K562 (cell line): ENCODE results near the gene ZFAND3. TPM values are rescaled to one million over a fixed set of nuclear protein-coding genes. Genes with fewer than 3 reads are reported as not detected.

Source experiments
- ATAC-seq: fragments of 200-7000 bp; cut with Tn5 transposase; 3 replicates; pipeline ENCODE4 v1.9.1; 2020; ENCODE audit warnings: moderate library complexity
- BruUV-seq: library from RNA; stranded (reverse); fragments of 400-500 nt; replicated peaks from 2 replicates; lab custom pipeline; 2021; lab: Mats Ljungman, UMichigan
- CTCF ChIA-PET: fragments of 300-600 bp; formaldehyde crosslinking; extraction: SDS; loops from one replicate; lab custom pipeline; 2021; ENCODE audit warnings: low intra/inter-chr PET ratio; lab: Yijun Ruan, JAX
- POLR2A ChIA-PET: fragments of 300-600, 350-650 bp; sonication (Branson Sonifier 250); formaldehyde crosslinking; extraction: SDS; loops from one replicate; lab custom pipeline; 2021; ENCODE audit warnings: antibody characterized with exemption, inconsistent platforms; lab: Yijun Ruan, JAX
- DNase-seq, 4 experiments: peaks; one replicate each; pipeline versions ENCODE4 v3.0.0 to v3.0.0-alpha.2; 2011 to 2018; ENCODE audit warnings: low spot score in 3 of 4, mixed read lengths in 3 of 4; ENCODE audit errors: extremely low read depth in 1 of 4
- FAIRE-seq: peaks from 2 replicates; lab custom pipeline; 2011; peaks lifted over from hg19 to GRCh38; lab: Jason Lieb, UNC
- H2AFZ ChIP-seq: 2 replicates; pipeline ENCODE4 v1.6.0; 2011; ENCODE audit warnings: low read depth, low read length, control low read depth, inconsistent platforms
- H3K27ac ChIP-seq: fragments of 200-600 bp; 3 replicates; pipeline ENCODE4 v1.8.0; 2011; ENCODE audit warnings: low read depth, mild to moderate bottlenecking, control low read depth, inconsistent platforms, low read length, moderate library complexity, mixed read lengths; ENCODE audit errors: extremely low read depth
- H3K27me3 ChIP-seq, 2 experiments: fragments of 300-600 bp in 1 of 2; 2 replicates in 1 of 2; 3 replicates in 1 of 2; pipeline versions ENCODE4 v1.6.0 to v1.8.0; 2011; ENCODE audit warnings: inconsistent platforms in 2 of 2, low read length in 2 of 2, mild to moderate bottlenecking in 1 of 2, mixed read lengths in 1 of 2, moderate library complexity in 1 of 2; ENCODE audit not compliant: control insufficient read depth in 2 of 2, insufficient read depth in 2 of 2
- H3K36me3 ChIP-seq: fragments of 300-600 bp; 3 replicates; pipeline ENCODE4 v1.8.0; 2011; ENCODE audit warnings: mild to moderate bottlenecking, low read length, inconsistent platforms; ENCODE audit not compliant: control insufficient read depth, insufficient read depth
- H3K4me1 ChIP-seq, 2 experiments: fragments of 200-600 bp in 1 of 2; replicated peaks in 1 of 2; 2 replicates in 1 of 2; 3 replicates in 1 of 2; pipeline versions ENCODE4 v1.5.1 to v1.8.0; 2011; ENCODE audit warnings: inconsistent platforms in 2 of 2, low read length in 2 of 2, mild to moderate bottlenecking in 1 of 2, mixed read lengths in 1 of 2, moderate library complexity in 1 of 2; ENCODE audit not compliant: control insufficient read depth in 2 of 2, insufficient read depth in 2 of 2
- H3K4me2 ChIP-seq: 2 replicates; pipeline ENCODE4 v1.6.1; 2011; ENCODE audit warnings: low read length, control low read depth, inconsistent platforms, mixed read lengths; ENCODE audit not compliant: insufficient read depth
- H3K4me3 ChIP-seq: fragments of 200-600 bp; sonication (generic), shearing (Covaris generic); 2 replicates; pipeline ENCODE4 v1.5.1; 2016; ENCODE audit warnings: control low read depth, inconsistent platforms
- H3K79me2 ChIP-seq: fragments of 200-600 bp; 3 replicates; pipeline ENCODE4 v1.8.0; 2011; ENCODE audit warnings: low read length, inconsistent platforms; ENCODE audit not compliant: control insufficient read depth, insufficient read depth
- H3K9ac ChIP-seq, 2 experiments: 2 replicates each; pipeline versions ENCODE4 v1.6.0 to v1.6.1; 2011; ENCODE audit warnings: low read depth in 2 of 2, low read length in 2 of 2, control low read depth in 1 of 2, inconsistent platforms in 1 of 2, mild to moderate bottlenecking in 1 of 2, mixed read lengths in 1 of 2; ENCODE audit not compliant: insufficient read depth in 1 of 2
- H3K9me1 ChIP-seq: one replicate; pipeline ENCODE4 v1.6.0; 2011; ENCODE audit warnings: inconsistent platforms, mild to moderate bottlenecking, low read length, moderate library complexity; ENCODE audit not compliant: control insufficient read depth, insufficient read depth
- H3K9me3 ChIP-seq: replicated peaks from 2 replicates; pipeline ENCODE4 v1.5.1; 2011; ENCODE audit warnings: low read depth, low read length, inconsistent platforms; ENCODE audit not compliant: control insufficient read depth, insufficient read depth
- H4K20me1 ChIP-seq: replicated peaks from 2 replicates; pipeline ENCODE4 v1.6.1; 2011; ENCODE audit warnings: low read length, inconsistent platforms, mixed read lengths; ENCODE audit not compliant: control insufficient read depth, insufficient read depth
- NFATC3 ChIP-seq: fragments of 450-650 bp; IDR thresholded peaks from 2 replicates; pipeline ENCODE4 v1.6.1; 2017; ENCODE audit warnings: mild to moderate bottlenecking
- WGBS: fragments of 100-300 bp; shearing (Covaris generic); methylation state at CpG from one replicate; pipeline ENCODE4 v1.1.6; 2016; ENCODE audit warnings: low coverage, mixed read lengths; ENCODE audit not compliant: insufficient coverage; ENCODE audit errors: missing lambda C conversion rate; 5-methylcytosine and 5-hydroxymethylcytosine counted together
- in situ Hi-C: fragments of 300-500 bp; cut with MboI; formaldehyde crosslinking; loops from 4 replicates; pipeline ENCODE4 v1.15.0; 2018; ENCODE audit warnings: inconsistent platforms, mixed read lengths
- intact Hi-C: fragments of 100-400 bp; cut with micrococcal nuclease; formaldehyde crosslinking; loops from 2 replicates; pipeline ENCODE4 v1.14.2; 2022
- polyA plus RNA-seq, 8 experiments: library from polyadenylated mRNA; depleted of rRNA in 4 of 8; stranded (reverse) in 5 of 8; unstranded in 3 of 8; fragments of >200 nt; fragmentation: Nextera tagmentation in 2 of 8; fragmentation: Illumina TruSeq in 1 of 8; extraction: Ambion mirVana in 2 of 8; extraction: Trizol in 1 of 8; gene quantifications; 2 replicates each; pipeline versions ENCODE4 v1.2.1 to v1.2.3, GENCODE V29; 2011 to 2014; ENCODE audit warnings: inconsistent platforms in 1 of 8, missing spikeins in 1 of 8
- total RNA-seq, 7 experiments: library from RNA; depleted of rRNA in 6 of 7; stranded (reverse); fragments of >200 nt in 6 of 7; fragmentation: Illumina TruSeq in 2 of 7; extraction: Trizol in 2 of 7; gene quantifications; 2 replicates each; pipeline versions ENCODE4 v1.2.1 to v1.2.3, GENCODE V29; 2011 to 2021; ENCODE audit warnings: low replicate concordance in 1 of 7
- TF ChIP-seq, protein P1 (sequence below), 2 experiments: fragments of 450-650 bp in 1 of 2; sonication (generic) in 1 of 2; formaldehyde crosslinking in 1 of 2; IDR thresholded peaks; 2 replicates each; pipeline versions ENCODE4 v1.7.1 to v1.9.0; 2016 to 2022; ENCODE audit warnings: inconsistent platforms in 1 of 2, mild to moderate bottlenecking in 1 of 2, missing genetic modification reagents in 1 of 2

Gene ZFAND3
- total and polyA plus RNA-seq, 9 of the 15 experiments (the other 6 are each of a cell fraction or from before 2014, with no cell fraction given): 0.81 to 26.6 (median 11.8) TPM

DNA sequence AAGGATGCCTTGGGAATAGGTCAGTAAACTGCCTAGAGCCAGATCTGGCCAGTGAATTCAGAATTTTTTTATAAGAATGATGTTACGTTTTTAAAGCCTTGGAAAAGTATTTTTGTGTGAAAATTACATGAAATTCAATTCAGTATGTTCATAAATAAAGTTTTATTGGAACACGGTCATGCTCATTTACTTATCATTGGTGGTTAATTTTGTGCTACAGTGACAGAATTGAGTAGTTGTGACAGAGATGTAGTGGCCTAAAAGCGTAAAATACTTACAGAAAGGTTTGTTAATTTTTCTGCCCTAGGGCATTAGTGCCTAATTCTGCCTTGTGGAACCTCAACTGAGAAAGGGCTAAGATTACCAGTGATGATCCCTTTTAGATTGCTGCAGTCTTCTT is 28.2 kb downstream of the ZFAND3 start:
- Histone ChIP-seq H2AFZ (no peak overlapping the region), H3K9me3 (no peaks in the 10 kb centered on the region), H3K4me1 (peaks cover 2 to 6% of the 10 kb centered on the region in 2 experiments; a peak in 4 of 5 replicates), H3K4me3 (no peak overlapping the region), H3K27ac (no peak overlapping the region), H3K36me3 (no peaks in the 10 kb centered on the region), H3K4me2 (no peak overlapping the region), H3K79me2 (peaks cover 57% of the 10 kb centered on the region), H3K9me1 (no peaks in the 10 kb centered on the region), H3K9ac (no peak overlapping the region), H3K27me3 (no peaks in the 10 kb centered on the region), H4K20me1 (peaks cover 9% of the 10 kb centered on the region; the same call in 1 of the 2 replicates)
- in situ Hi-C loops: no loop called here
- FAIRE-seq: no peak
- no peak for ATAC-seq
- intact Hi-C loops: no loop called here
- WGBS: 55% methylated on average over 3 of the region's 3 CpGs
- ChIA-PET POLR2A (interaction anchor here (0.9 kb wide), 1 partner anchor 65 kb away, joined by 4 read pairs; no protein-coding TSS in a partner anchor), CTCF (no interaction called here)
- no peak for DNase-seq
- TF ChIP-seq, protein P1, sequence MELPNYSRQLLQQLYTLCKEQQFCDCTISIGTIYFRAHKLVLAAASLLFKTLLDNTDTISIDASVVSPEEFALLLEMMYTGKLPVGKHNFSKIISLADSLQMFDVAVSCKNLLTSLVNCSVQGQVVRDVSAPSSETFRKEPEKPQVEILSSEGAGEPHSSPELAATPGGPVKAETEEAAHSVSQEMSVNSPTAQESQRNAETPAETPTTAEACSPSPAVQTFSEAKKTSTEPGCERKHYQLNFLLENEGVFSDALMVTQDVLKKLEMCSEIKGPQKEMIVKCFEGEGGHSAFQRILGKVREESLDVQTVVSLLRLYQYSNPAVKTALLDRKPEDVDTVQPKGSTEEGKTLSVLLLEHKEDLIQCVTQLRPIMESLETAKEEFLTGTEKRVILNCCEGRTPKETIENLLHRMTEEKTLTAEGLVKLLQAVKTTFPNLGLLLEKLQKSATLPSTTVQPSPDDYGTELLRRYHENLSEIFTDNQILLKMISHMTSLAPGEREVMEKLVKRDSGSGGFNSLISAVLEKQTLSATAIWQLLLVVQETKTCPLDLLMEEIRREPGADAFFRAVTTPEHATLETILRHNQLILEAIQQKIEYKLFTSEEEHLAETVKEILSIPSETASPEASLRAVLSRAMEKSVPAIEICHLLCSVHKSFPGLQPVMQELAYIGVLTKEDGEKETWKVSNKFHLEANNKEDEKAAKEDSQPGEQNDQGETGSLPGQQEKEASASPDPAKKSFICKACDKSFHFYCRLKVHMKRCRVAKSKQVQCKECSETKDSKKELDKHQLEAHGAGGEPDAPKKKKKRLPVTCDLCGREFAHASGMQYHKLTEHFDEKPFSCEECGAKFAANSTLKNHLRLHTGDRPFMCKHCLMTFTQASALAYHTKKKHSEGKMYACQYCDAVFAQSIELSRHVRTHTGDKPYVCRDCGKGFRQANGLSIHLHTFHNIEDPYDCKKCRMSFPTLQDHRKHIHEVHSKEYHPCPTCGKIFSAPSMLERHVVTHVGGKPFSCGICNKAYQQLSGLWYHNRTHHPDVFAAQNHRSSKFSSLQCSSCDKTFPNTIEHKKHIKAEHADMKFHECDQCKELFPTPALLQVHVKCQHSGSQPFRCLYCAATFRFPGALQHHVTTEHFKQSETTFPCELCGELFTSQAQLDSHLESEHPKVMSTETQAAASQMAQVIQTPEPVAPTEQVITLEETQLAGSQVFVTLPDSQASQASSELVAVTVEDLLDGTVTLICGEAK (IDR thresholded peaks at IDR 0.05): peak; percentile 93
- TF ChIP-seq, protein P1 (CRISPR knock-in tag; IDR thresholded peaks at IDR 0.05): peak; percentile 73
- no peak for TF ChIP-seq NFATC3
- no TSS peak for BruUV-seq
